Measurements from ENCODE around the gene TACC2. TPM values are rescaled to one million over a fixed set of nuclear protein-coding genes. Genes with fewer than 3 reads are reported as not detected.
A peak's percentile ranks its signal among the peaks of the same experiment; 100 is the strongest.

Gene TACC2
- total RNA-seq, 1 experiment from 2014 or later = 89.0 TPM

DNA sequence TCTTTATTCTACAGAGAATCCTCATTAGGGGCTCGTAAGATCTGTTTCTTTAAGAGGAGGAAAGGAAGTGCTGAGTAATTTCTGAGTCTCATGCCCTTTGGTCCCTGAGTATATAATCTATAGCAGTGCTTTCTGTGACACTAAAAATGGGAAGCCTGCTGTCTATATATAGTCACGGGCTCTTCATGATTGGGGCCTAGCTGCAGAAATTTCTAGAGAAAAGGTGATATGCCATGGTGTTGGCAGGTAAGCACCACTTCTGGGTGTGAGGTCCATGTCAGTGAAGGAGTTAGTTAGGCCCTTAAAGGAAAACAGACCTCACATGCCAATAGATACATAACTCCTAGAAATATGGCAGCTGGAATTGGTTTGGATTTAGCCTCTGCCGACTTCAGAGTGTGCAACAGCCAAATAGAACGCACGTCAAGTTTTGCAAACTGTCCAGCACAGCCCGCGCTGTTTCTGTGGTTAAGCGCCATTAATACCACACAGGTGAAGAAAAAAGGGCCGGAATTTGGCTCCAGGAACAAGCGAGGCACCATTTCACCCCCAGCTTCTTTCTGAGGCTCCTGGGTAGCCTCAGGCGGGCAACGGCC, 123.2 kb downstream of the TACC2 start:
- ChIA-PET CTCF (interaction anchor here (0.5 to 4.2 kb wide), 28 partner anchors 9 to 252 kb away, joined by 3 to 37 read pairs (median 4); no protein-coding TSS in a partner anchor), POLR2A (interaction anchor here (0.7 to 8.7 kb wide), 35 partner anchors 10 to 1006 kb away, joined by 3 to 132 read pairs (median 5); partner anchors contain the start of genes ATE1 and NSMCE4A)
- H3K36me3 Mint-ChIP-seq (ENCODE audit: insufficient read depth, unreplicated experiment) = peaks cover 6% of the 10 kb centered on the region
- H3K27me3 Mint-ChIP-seq (ENCODE audit: insufficient read depth, unreplicated experiment) = no peaks in the 10 kb centered on the region
- peak overlapping the region; percentile 85 for H3K4me3 Mint-ChIP-seq (ENCODE audit: unreplicated experiment)
- peak overlapping the region; percentile 90 for H3K27ac Mint-ChIP-seq (ENCODE audit: low read depth, unreplicated experiment)
- peaks cover 32% of the 10 kb centered on the region for H3K4me1 Mint-ChIP-seq (ENCODE audit: insufficient read depth, unreplicated experiment)
- peak; percentile 30 for DNase-seq (ENCODE audit: unreplicated experiment)
- BruUV-seq (replicated peaks) = no TSS peak
- intact Hi-C loops (cut with micrococcal nuclease) = loop anchor here (1.0 to 2.0 kb wide), 4 partner anchors 49 to 186 kb away; no protein-coding TSS in a partner anchor
- TF ChIP-seq, protein P1, sequence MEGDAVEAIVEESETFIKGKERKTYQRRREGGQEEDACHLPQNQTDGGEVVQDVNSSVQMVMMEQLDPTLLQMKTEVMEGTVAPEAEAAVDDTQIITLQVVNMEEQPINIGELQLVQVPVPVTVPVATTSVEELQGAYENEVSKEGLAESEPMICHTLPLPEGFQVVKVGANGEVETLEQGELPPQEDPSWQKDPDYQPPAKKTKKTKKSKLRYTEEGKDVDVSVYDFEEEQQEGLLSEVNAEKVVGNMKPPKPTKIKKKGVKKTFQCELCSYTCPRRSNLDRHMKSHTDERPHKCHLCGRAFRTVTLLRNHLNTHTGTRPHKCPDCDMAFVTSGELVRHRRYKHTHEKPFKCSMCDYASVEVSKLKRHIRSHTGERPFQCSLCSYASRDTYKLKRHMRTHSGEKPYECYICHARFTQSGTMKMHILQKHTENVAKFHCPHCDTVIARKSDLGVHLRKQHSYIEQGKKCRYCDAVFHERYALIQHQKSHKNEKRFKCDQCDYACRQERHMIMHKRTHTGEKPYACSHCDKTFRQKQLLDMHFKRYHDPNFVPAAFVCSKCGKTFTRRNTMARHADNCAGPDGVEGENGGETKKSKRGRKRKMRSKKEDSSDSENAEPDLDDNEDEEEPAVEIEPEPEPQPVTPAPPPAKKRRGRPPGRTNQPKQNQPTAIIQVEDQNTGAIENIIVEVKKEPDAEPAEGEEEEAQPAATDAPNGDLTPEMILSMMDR (IDR thresholded peaks at IDR 0.05; ENCODE audit: unreplicated experiment) = no peak
- H3K9me3 Mint-ChIP-seq (ENCODE audit: unreplicated experiment) = no peaks in the 10 kb centered on the region

DNA sequence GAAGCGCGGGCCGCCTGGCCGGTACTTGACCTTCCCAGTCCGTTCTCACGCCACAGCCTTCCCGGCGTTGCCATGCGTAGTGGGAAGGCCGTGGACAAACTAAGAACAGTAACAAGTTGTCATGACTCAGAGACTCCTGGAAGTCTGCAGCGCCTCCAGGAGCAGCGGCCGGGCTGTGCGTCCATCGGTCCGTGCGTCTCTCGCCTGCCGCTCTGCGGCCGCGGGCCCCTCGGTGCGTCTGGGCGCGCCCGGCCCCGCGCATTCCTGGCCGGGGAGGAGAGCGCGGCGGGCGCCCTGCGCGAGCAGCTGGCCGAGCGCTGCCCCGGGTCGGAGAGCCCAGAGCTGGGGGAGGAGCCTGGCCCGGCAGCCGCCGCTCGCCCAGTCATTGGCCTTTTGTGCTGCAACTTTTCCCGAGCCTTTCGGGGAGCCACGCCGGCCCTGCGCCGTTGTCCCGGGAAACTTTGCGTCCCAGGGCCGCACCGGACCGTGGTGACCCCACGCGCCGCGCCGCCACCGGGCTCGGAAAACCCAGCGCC, 123.7 kb downstream of the TACC2 start:
- no peaks in the 10 kb centered on the region for H3K27me3 Mint-ChIP-seq (ENCODE audit: insufficient read depth, unreplicated experiment)
- peaks cover 32% of the 10 kb centered on the region for H3K4me1 Mint-ChIP-seq (ENCODE audit: insufficient read depth, unreplicated experiment)
- ChIA-PET POLR2A (interaction anchor here (0.6 to 8.7 kb wide), 39 partner anchors 10 to 1612 kb away, joined by 3 to 132 read pairs (median 5); partner anchors contain the start of genes ATE1 and NSMCE4A), CTCF (interaction anchor here (0.6 to 4.2 kb wide), 39 partner anchors 9 to 320 kb away, joined by 3 to 37 read pairs (median 4); no protein-coding TSS in a partner anchor)
- TF ChIP-seq, protein P1 (IDR thresholded peaks at IDR 0.05; ENCODE audit: unreplicated experiment) = peak; percentile 30
- peak; percentile 95 for DNase-seq (ENCODE audit: unreplicated experiment)
- peak overlapping the region; percentile 85 for H3K4me3 Mint-ChIP-seq (ENCODE audit: unreplicated experiment)
- peaks cover 8% of the 10 kb centered on the region for H3K36me3 Mint-ChIP-seq (ENCODE audit: insufficient read depth, unreplicated experiment)
- H3K9me3 Mint-ChIP-seq (ENCODE audit: unreplicated experiment) = no peaks in the 10 kb centered on the region
- H3K27ac Mint-ChIP-seq (ENCODE audit: low read depth, unreplicated experiment) = peak overlapping the region; percentile 90
- intact Hi-C loops (cut with micrococcal nuclease) = loop anchor here (1.0 to 2.0 kb wide), 6 partner anchors 29 to 186 kb away; no protein-coding TSS in a partner anchor
- no TSS peak for BruUV-seq (replicated peaks)

DNA sequence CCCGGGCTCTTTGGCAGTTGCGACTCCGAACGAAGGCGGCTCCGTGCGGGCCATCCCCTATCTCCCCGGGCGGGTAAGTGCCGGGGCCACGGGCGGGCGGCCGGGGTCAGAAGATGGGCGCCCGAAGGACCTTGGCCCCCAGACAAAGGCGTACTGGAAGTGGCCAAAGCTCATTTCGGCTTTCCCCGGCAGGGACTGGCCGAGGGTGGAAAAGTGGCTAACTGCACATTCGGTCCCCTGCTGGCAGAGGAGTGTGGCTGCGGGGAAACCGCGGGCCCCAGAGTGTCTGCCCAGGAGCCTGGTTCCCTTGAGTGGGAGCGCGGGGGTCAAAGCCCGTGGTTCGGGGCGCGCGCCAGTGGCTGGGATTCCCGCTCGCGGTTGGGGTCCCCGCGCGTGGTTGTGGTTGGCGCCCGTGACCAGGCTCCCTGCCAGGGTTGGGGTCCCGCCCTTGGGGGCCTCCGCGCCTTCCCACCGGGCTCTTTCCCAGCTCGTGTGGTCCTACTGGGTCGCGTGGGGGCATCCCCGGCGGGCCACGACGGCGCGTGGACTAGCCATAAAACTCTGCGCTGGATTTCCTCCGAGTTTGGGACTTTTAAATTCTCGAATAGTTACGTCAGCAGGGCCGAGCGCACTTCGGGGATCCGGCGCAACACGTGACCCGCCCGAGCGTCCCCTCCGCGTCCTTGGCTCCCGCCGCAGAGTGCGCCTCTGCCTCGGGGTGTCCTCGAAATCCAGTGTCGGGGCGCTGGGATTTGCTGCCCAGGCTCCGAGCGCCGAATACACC, 124.4 kb downstream of the TACC2 start:
- BruUV-seq (replicated peaks) = TSS peak; percentile 58

More for the DNA sequence above, 124.4 kb downstream of the TACC2 start:
- POLR2A ChIA-PET = interaction anchor here (0.6 to 8.7 kb wide), 37 partner anchors 11 to 1612 kb away, joined by 3 to 132 read pairs (median 5); partner anchors contain the start of genes ATE1 and NSMCE4A
- TF ChIP-seq, protein P1 (IDR thresholded peaks at IDR 0.05; ENCODE audit: unreplicated experiment) = peak; percentile 54
- peak overlapping the region; percentile 85 for H3K4me3 Mint-ChIP-seq (ENCODE audit: unreplicated experiment)
- H3K9me3 Mint-ChIP-seq (ENCODE audit: unreplicated experiment) = no peaks in the 10 kb centered on the region
- peaks cover 15% of the 10 kb centered on the region for H3K36me3 Mint-ChIP-seq (ENCODE audit: insufficient read depth, unreplicated experiment)
- H3K27ac Mint-ChIP-seq (ENCODE audit: low read depth, unreplicated experiment) = peak overlapping the region; percentile 90
- CTCF ChIA-PET = interaction anchor here (0.6 to 4.2 kb wide), 29 partner anchors 9 to 321 kb away, joined by 3 to 37 read pairs (median 4); no protein-coding TSS in a partner anchor
- intact Hi-C loops (cut with micrococcal nuclease) = loop anchor here (1.0 to 2.0 kb wide), 3 partner anchors 28 to 139 kb away; no protein-coding TSS in a partner anchor
- no peaks in the 10 kb centered on the region for H3K27me3 Mint-ChIP-seq (ENCODE audit: insufficient read depth, unreplicated experiment)
- H3K4me1 Mint-ChIP-seq (ENCODE audit: insufficient read depth, unreplicated experiment) = peaks cover 34% of the 10 kb centered on the region
- peak; percentile 76 for DNase-seq (ENCODE audit: unreplicated experiment)

All from MCF 10A (cell line).